Left colon (tissue), 2 donors: ENCODE results near the gene DISC1. TPM values are rescaled to one million over a fixed set of nuclear protein-coding genes. Genes with fewer than 3 reads are reported as not detected.

Experiments used
- ATAC-seq: fragments of 200-7000 bp; cut with Tn5 transposase; one replicate; pipeline ENCODE4 v1.9.1; 2020; ENCODE audit warnings: mild to moderate bottlenecking, moderate library complexity
- DNase-seq, 2 donors: peaks; one replicate each; pipeline ENCODE4 v3.0.0-alpha.2; 2020
- intact Hi-C, 2 donors: fragments of 100-400 bp; cut with DNase I in 1 of 2; cut with micrococcal nuclease in 1 of 2; formaldehyde crosslinking; loops; one replicate each; pipeline versions ENCODE4 v1.11.2 to v1.14.0; 2022; cut with DNase I, micrococcal nuclease
- total RNA-seq, 2 donors: library from RNA; stranded (reverse); fragmentation: NEBNext Ultra II Directional; extraction: Animal tissue kit (Norgen Biotek cat#: 25700); gene quantifications; one replicate each; pipeline ENCODE4 v1.2.1, GENCODE V29; 2021
- donor health status: DM: no; HTN: no; CAD: no.
- donor health status: DM: yes; HTN: yes; CAD: no.

DISC1 gene
- total RNA-seq, 2 donors from 2014 or later, result 9.2 to 12.8 TPM

GRCh38 chr1:231818337-231818736, 191.7 kb downstream of the DISC1 start:
- DNase-seq, result no peak
- intact Hi-C loops, result no loop called here
- no peak for ATAC-seq

DNA sequence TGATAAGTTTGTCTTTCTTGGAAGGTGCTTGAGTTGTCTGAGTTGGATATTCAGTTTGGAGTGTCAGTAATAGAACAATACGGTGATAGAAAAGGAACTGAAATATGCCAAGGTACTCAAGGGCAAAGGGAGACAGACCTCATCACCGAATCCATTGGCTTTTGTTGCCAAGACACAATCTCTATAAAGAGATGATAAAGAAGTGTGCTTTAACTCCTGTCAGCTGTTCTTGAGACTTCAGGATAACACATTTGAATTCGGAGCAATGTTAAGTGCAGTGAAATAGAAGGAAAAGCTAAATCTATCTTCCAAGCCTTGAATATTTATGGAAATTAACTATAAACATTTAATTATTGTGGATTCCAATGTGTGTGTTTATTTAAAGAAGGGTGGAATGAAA, 194.7 kb downstream of the DISC1 start:
- no peak for DNase-seq
- intact Hi-C loops, result no loop called here
- no peak for ATAC-seq

DNA sequence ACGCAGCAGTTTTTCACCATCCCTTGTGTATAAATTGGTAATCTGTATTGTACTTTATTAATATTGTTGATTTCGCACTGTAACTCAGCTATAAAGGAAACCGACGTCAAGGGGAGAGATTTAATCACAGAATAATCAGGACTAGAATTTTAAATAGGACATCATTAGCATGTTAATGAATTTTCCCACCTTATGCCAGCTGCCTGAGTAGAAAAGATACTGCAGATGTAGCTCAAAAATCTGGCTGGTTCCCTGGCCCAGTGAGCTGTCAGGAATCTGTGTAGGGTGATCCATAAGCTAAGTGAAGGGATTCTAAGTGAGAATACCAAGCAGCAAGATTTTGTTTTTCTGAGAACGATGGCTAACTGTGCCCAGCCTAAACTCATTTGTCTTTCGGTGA, 195.5 kb downstream of the DISC1 start:
- DNase-seq, result no peak
- ATAC-seq, result no peak
- intact Hi-C loops, result no loop called here

DNA sequence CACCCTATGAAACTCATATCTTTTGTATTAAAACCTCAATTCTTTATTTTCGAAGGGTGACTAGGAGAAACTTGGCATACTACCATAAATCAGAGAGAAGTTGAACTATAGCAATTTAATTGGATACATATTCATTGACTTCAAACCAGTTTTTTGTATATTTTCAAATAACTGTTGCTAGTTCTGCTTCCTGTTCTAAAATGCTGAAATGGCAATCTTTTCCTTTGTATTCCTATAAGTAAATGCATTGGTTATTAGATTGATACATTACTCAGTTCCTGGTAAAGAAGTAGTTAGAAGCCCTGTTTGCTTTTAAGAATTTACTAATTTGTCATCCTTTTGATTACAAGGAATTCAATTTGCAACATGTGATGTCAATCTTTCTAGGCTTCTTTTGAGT, 200.0 kb downstream of the DISC1 start:
- DNase-seq, result no peak
- no peak for ATAC-seq
- intact Hi-C loops, result no loop called here

DNA sequence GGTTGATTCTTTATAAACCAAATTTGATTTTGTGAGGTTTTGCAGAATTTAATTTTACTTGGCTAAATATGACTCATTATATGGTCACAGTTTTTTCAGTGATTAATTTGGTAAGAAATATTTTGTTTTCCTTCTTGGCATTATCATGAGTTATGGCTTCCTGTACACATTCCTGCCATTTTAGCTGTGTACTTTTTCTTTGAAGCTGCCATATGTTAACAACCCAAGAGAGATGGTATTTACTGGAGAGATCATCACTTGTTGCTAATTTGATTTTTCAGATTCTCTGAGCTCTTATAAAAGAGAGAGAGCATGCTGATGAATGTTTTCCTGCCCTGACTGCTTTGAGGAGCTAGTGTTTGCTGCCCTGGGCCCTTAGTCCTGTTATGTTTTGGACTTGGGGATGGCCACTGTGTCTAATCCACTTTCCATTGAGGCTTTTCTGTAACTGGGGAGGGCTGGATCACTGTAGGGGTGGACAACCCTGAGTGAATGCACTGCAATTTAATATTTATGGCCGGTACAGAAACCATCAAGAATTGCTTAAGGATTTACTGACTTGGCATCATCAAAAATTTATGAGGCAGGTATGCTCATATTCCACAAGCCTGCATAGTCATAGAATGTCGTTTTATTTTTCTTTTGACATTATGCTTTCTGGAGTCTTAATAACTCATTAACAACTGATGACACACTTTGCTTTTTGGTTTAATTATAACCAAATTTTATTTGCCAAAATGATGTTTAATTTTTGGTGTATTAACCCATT, 200.9 kb downstream of the DISC1 start:
- ATAC-seq (no peak), DNase-seq (no peak)
- intact Hi-C loops, result no loop called here

GRCh38 chr1:231828182-231828920, 201.8 kb downstream of the DISC1 start:
- intact Hi-C loops, result no loop called here
- DNase-seq (no peak), ATAC-seq (no peak)

- ATAC-seq, result no peak
- DNase-seq, result no peak
- intact Hi-C loops, result no loop called here
These were observed 202.7 kb downstream of the DISC1 start for GRCh38 chr1:231829332-231829731.

GRCh38 chr1:231836227-231836893, 209.8 kb downstream of the DISC1 start:
- intact Hi-C loops, result no loop called here
- DNase-seq (no peak), ATAC-seq (no peak)

- no peak for ATAC-seq
- intact Hi-C loops, result no loop called here
These were observed 211.9 kb downstream of the DISC1 start for GRCh38 chr1:231838521-231838920.

GRCh38 chr1:231839999-231840398, 213.4 kb downstream of the DISC1 start:
- intact Hi-C loops, result no loop called here
- no peak for DNase-seq
- no peak for ATAC-seq

More at GRCh38 chr1:231838521-231838920, 211.9 kb downstream of the DISC1 start:
- DNase-seq, result no peak

DNA sequence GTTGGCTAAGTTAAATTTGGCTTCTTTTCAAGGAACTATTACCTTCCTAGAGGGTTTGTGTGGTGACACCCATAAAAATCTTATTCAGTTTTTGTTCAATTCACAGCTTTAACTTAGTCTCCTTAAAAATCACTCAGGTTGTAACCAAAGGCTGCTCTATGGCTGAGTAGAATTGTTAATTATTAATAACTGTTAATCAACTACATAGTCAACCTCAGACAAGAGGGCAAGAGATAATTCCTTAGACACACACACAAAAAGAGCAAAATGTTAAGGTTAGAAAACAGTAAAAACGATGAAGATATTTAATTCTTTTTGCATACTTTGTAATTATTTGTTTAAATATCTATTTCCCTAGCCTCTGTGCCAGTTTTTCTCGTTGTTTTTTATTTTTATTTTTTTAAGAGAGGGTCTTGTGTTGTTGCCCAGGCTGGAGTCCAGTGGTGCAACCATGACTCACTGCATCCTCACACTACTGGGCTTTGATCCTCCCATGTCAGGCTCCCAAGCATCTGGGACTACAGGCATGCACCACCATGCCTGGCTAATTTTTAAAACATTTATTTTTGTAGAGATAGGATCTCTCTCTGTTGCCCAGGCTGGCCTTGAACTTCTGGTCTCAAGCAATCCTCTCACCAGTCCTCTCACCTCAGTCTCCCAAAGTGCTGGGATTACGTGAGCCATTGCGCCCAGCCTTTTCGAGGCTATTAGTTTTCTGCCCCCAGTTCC, 215.2 kb downstream of the DISC1 start:
- intact Hi-C loops, result no loop called here
- DNase-seq (no peak), ATAC-seq (no peak)

DNA sequence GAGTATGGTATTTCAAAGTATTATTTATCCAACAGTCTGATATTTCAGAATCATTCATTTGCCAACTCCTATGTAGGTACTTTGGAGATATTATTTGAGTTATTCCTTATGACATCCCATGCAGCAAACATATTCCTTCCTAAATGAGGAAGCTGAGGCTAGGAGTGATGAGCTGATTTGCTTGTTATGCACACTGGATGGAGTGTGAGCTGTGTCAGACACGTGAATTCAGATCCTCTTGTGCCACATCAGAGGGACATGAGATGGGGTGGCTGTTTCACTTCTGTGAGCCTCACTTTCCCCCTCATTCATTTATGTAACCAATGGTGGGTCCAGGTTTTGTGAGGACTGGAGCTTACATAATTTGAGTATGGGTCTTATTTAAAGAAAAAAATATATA, 215.9 kb downstream of the DISC1 start:
- DNase-seq (no peak), ATAC-seq (no peak)
- intact Hi-C loops, result no loop called here

DNA sequence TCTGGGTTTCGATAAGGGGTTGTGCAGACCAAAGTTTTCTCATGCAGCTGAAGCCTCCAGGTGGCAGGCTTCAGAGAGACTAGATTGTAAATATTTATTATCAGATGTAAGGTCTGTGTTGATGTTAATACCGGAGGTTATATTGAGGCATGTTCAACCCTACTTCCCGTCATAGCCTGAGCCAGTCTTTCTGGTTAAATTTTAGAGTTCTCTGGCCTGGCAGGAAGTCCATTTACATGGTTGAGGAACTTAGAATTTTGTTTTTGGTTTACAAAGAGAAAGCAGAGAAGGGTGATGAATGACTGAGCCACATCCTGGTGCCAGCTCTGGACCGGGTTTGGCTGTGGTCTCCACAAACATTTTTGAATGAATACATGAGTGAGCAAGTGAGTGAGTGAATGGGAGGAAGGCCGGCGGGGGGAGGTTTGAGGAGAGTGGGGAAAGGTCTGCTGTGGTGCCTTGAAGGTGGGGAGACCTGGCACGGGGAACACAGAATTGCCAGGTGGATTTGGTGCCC, 218.5 kb downstream of the DISC1 start:
- intact Hi-C loops, result no loop called here
- ATAC-seq, result no peak
- DNase-seq, result no peak

DNA sequence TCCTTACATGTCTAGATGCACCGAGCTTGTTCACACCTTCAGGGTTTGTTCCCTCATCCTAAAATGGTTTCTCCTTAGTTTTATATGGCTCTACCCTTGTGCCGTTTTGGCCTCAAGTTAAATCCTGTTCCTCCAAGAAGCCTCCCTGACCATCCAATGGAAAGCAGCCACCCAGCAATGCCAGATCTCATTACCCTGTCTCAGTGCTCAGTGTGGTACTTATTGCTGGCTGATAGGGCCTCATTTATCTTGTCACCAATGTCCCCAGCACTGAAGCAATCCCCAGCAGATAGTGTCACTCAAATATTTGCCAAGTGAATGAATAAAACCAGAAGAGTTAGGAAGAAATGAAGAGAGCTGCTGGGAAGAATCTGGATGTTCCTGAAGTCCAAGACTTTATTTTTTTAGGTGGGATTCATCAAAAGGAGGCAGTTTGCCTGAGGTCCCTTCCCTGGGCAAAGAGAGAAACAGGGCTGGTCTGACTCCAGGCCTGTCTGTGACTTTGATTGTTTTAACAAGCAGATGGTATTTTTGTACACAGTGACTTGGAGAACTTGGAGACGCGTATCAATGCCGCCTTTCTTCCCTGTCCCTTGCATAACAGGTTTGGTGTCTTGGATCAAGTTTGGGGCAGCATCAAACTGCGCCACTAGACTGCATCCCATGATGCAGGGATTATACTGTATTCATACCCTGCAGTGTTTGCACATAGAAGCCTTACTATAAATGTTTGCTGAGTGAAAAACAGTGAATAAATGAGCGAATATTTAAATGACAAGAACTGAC, 221.2 kb downstream of the DISC1 start:
- DNase-seq (no peak), ATAC-seq (no peak)
- intact Hi-C loops, result no loop called here

GRCh38 chr1:231849981-231850380, 223.4 kb downstream of the DISC1 start:
- no peak for ATAC-seq
- no peak for DNase-seq
- intact Hi-C loops, result no loop called here

DNA sequence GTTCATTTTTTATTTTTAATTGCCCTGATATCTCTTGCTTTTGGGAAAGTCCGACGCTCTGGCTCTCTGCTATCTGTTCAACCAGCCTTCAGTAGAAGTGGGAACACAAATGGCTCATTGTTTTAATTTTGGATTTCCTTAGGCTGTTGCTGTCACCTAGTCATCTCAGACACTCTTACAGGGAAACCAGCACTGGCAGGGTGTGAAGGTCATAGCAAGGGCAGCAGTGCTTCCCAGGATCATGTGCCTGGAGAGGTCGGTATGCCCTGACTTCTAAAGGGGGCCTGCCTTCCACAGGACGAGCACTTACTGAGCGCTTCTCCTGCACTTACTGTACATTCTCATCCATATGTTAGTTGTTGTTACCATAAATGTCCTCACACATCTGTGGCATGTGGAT, 224.2 kb downstream of the DISC1 start:
- intact Hi-C loops, result no loop called here
- no peak for ATAC-seq

GRCh38 chr1:231853588-231854207, 227.1 kb downstream of the DISC1 start:
- no peak for ATAC-seq

More for the DNA sequence above, 224.2 kb downstream of the DISC1 start:
- no peak for DNase-seq

DNA sequence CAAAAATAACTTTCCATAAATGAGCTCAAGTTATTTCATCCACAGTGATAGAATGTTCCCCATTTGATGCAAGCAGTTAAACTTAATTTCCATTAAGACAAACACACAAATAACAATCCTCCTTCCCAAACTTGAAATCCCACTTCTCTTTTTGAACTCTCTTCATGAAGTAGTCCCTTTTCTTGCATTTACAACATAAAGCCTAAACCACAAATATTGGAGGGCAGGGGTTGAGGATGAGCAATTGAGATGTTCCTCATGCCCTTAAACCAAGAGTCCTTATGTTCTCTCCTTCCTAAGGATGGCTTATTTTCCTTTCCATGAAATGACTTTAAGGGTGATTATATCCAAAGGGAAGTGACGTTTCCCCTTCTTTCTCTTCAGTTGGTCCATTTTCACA, 228.8 kb downstream of the DISC1 start:
- DNase-seq (no peak), ATAC-seq (no peak)
- intact Hi-C loops, result no loop called here

More at GRCh38 chr1:231853588-231854207, 227.1 kb downstream of the DISC1 start:
- intact Hi-C loops, result no loop called here
- no peak for DNase-seq
